ENCODE results near the gene FBXO24.
A peak's percentile ranks its signal among the peaks of the same experiment; 100 is the strongest.

Gene FBXO24

GRCh38 chr7:100591596-100591995 is 5.5 kb downstream of the FBXO24 start:
- no peak for DNase-seq (ENCODE audit: low spot score)

GRCh38 chr7:100595188-100595587 is 9.1 kb downstream of the FBXO24 start:
- DNase-seq (ENCODE audit: low spot score) = no peak

- DNase-seq (ENCODE audit: low spot score) = no peak
Observed at GRCh38 chr7:100598425-100598824, 12.3 kb downstream of the FBXO24 start.

- DNase-seq (ENCODE audit: low spot score) = no peak
Observed at GRCh38 chr7:100599911-100600729, 14.0 kb downstream of the FBXO24 start.

GRCh38 chr7:100600730-100601038 is 14.6 kb downstream of the FBXO24 start:
- DNase-seq (ENCODE audit: low spot score) = no peak

- peak; percentile 93 for DNase-seq (ENCODE audit: low spot score)
Observed at GRCh38 chr7:100602889-100603725, 17.0 kb downstream of the FBXO24 start.

- DNase-seq (ENCODE audit: low spot score) = no peak
Observed at GRCh38 chr7:100603726-100604027, 17.5 kb downstream of the FBXO24 start.

GRCh38 chr7:100604028-100604975 is 18.2 kb downstream of the FBXO24 start:
- peak; percentile 78 for DNase-seq (ENCODE audit: low spot score)

- DNase-seq (ENCODE audit: low spot score) = no peak
Observed at GRCh38 chr7:100604976-100605911, 19.1 kb downstream of the FBXO24 start.

- DNase-seq (ENCODE audit: low spot score) = no peak
Observed at GRCh38 chr7:100606313-100606712, 20.2 kb downstream of the FBXO24 start.

- DNase-seq (ENCODE audit: low spot score) = no peak
Observed at GRCh38 chr7:100607111-100607510, 21.0 kb downstream of the FBXO24 start.

GRCh38 chr7:100609958-100610357 is 23.8 kb downstream of the FBXO24 start:
- no peak for DNase-seq (ENCODE audit: low spot score)

- DNase-seq (ENCODE audit: low spot score) = peak; percentile 100
Observed at GRCh38 chr7:100611983-100612729, 26.0 kb downstream of the FBXO24 start, which contains the start of gene MOSPD3. Gene MOSPD3, plus strand, starts transcription at chr7:100612540. Its CDS starts 252 bp downstream, at chr7:100612792.

GRCh38 chr7:100612730-100613390 is 26.7 kb downstream of the FBXO24 start:
- DNase-seq (ENCODE audit: low spot score) = no peak

GRCh38 chr7:100613412-100614175 is 27.5 kb downstream of the FBXO24 start:
- no peak for DNase-seq (ENCODE audit: low spot score)

- no peak for DNase-seq (ENCODE audit: low spot score)
Observed at GRCh38 chr7:100614308-100614861, 28.3 kb downstream of the FBXO24 start.

GRCh38 chr7:100620239-100620638 is 34.1 kb downstream of the FBXO24 start:
- DNase-seq (ENCODE audit: low spot score) = no peak

- no peak for DNase-seq (ENCODE audit: low spot score)
Observed at GRCh38 chr7:100620804-100621203, 34.7 kb downstream of the FBXO24 start.

- no peak for DNase-seq (ENCODE audit: low spot score)
Observed at GRCh38 chr7:100621554-100621953, 35.4 kb downstream of the FBXO24 start.
